C4-2B (cell line): ENCODE data around the gene ELN.

Experiments
- H3K27ac ChIP-seq: fragments of 450-650 bp; 2 replicates; pipeline ENCODE4 v1.5.1; 2017
- ZFX ChIP-seq: fragments of 450-650 bp; IDR thresholded peaks from 2 replicates; pipeline ENCODE4 v1.6.1; 2017
- TF ChIP-seq, protein P1 (sequence below): fragments of 450-650 bp; conservative IDR thresholded peaks from 2 replicates; pipeline ENCODE4 v1.5.1; 2017; ENCODE audit warnings: mild to moderate bottlenecking

Gene ELN

GRCh38 chr7:74082770-74083116 is 54.8 kb downstream of the ELN start:
- TF ChIP-seq, protein P1, sequence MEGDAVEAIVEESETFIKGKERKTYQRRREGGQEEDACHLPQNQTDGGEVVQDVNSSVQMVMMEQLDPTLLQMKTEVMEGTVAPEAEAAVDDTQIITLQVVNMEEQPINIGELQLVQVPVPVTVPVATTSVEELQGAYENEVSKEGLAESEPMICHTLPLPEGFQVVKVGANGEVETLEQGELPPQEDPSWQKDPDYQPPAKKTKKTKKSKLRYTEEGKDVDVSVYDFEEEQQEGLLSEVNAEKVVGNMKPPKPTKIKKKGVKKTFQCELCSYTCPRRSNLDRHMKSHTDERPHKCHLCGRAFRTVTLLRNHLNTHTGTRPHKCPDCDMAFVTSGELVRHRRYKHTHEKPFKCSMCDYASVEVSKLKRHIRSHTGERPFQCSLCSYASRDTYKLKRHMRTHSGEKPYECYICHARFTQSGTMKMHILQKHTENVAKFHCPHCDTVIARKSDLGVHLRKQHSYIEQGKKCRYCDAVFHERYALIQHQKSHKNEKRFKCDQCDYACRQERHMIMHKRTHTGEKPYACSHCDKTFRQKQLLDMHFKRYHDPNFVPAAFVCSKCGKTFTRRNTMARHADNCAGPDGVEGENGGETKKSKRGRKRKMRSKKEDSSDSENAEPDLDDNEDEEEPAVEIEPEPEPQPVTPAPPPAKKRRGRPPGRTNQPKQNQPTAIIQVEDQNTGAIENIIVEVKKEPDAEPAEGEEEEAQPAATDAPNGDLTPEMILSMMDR = no peak
- no peak for TF ChIP-seq ZFX
- H3K27ac ChIP-seq = peak overlapping the region; percentile 76

DNA sequence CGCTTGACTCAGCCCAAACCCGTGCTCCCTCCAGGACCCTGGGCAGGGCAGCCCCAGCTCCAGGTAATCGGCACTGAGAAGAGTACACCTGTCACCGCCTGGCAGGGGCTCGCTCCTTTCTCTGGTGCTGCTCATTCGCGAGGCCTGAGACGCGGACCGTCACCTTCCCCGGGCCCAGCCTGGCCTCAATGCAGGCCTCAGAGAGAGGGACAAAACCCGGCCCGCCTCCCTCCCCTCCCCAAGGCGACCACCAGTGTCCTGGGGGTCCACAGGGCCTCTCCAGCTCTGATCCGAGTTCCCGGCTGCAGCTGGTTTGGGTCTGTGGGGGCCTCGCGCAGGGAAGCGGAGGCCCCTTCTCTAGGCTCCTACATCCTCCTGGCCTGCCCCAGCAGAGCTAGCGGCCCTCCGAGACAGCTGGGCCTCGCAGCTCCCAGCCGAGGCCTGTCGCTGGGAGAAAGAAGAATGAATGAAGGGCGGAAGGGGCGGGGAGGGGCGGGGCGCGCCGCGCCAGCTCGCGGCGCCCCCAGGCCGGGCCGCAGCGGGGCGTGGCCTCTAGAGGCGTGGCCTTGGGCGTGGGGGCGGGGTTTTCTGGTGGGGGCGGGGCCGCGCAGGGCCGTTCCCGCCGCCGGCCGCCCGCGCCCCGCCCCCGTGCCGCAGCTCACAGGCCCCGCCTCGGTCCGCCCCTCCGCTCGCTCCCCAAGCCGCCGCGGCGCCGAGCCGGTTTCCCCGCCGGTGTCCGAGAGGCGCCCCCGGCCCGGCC is 55.3 kb downstream of the ELN start, which contains the start of gene LIMK1:
LIMK1 (plus strand) TSS at position 688 of the 760 bp plus-strand sequence. CDS start 187 bp downstream, outside the sequence.
- TF ChIP-seq, protein P1 = no peak
- TF ChIP-seq ZFX = peak; percentile 23; the same call in 1 of the 2 replicates
- H3K27ac ChIP-seq = peak within 1 kb of the TSS; percentile 76

DNA sequence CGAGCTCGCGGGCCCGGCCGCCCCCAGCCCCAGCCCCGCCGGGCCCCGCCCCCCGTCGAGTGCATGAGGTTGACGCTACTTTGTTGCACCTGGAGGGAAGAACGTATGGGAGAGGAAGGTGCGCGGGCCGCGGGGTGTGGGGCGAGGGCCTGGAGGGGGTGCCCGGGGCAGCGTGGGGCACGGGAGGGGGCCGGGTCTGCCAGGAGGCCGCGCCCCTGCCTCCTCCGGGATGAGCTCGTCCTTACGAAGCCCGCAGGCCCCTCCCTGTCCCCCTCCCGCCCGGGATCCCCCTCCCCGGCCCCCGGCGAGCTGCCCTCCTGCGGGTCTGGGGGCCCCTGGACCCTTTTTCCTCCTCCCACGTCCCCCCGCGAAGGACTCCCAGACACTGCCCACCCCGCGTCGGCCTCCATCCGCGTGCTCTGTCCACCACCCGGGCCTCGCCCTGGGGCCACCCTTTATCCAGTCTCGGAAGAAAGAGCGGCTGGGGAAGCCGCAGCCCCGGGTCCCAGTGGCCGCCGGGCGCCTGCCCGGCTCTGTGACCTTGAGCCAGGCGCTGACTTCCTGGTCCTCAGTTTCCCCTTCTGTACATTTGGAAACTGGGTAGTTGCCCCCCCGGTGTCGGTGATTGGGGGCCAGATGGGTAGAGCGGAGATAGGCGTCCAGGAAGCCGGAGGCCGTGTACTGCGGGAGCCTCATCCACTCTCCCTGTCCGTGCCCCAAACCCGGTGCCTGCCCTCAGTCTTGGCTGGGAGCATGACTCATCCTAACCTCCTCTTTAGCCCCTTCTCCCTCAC is 56.2 kb downstream of the ELN start:
- H3K27ac ChIP-seq = peak overlapping the region; percentile 76
- TF ChIP-seq ZFX = peak; percentile 28; the same call in 1 of the 2 replicates
- TF ChIP-seq, protein P1 = no peak

DNA sequence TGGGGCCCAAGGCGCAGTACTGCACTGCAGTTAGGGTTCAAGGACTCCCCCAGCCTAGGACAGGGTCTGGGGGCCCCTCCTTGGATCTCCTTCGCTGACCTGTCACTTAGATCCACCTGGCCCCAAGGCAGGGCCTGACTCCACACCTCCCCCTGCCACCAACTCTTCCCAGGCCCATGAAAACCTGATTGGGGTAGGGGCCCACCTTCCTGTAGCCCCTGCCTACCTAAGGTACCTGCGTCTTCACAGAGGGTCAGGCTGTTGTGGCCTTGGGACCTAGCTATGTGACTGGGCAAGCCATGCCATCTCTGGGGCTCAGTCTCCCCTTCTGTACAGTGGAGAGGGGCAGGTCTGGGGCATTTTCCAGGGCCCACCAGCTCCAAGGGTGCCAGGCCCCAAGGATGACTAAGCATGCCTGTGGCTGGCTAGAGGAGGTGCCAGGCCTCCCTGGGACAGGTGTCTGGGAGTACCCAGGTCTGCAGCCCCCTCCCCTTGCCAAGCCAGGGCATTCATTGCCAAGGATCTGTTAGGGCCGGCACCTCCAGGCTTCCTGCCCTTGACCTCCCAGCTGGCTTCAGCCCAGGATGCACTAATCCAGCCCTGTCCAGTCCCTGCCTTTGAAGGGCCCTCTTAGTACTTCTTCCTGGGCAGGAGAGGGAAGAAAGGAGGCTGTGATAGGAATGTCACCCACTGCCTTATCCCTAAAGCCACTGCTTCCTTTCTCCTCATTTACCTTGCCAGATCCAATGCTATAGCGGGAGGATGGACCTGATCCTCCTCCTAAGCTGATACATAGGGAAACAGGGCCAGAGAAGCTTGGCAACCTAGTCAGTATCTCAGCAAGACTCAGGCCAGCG is 57.0 kb downstream of the ELN start:
- peak overlapping the region; percentile 76 for H3K27ac ChIP-seq
- TF ChIP-seq ZFX = no peak
- TF ChIP-seq, protein P1 = no peak

DNA sequence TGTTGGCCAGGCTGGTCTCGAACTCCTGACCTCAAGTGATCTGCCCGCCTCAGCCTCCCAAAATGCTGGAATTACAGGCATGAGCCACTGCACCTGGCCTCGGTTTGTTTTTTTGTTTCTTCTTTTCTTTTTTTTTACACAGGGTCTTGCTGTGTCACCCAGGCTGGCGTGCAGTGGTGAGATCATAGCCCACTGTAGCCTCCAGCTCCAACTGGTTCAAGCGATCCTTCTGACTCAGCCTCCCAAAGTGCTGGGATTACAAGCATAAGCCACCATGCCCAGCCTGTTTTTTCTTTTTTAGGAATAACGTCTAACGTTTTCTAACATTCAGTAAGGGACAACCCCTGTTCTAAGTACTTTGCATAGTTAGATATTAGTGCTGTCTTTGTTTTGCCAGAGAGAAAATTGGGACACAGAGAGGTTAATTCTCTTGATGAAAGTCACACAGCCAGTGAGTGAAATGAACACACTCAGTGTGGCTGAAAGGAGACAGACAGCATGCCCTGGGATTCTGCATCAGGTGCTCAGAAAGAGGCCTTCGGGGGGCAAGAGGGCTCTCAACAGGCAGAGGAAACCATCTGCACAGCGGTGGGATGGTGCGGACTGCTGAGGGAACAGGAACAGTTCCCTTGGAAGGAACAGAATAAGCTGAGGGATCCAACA is 59.9 kb downstream of the ELN start:
- TF ChIP-seq ZFX = no peak
- TF ChIP-seq, protein P1 = no peak
- H3K27ac ChIP-seq = no peak overlapping the region

GRCh38 chr7:74092321-74092963 is 64.5 kb downstream of the ELN start:
- no peak overlapping the region for H3K27ac ChIP-seq

More at GRCh38 chr7:74092321-74092963, 64.5 kb downstream of the ELN start:
- no peak for TF ChIP-seq ZFX
- TF ChIP-seq, protein P1 = no peak
